H1 (cell line): ENCODE results near the gene TMPRSS11B. TPM values are rescaled to one million over a fixed set of nuclear protein-coding genes. Genes with fewer than 3 reads are reported as not detected.

Experiments used
- CTCF ChIA-PET: fragments of 300-600 bp; sonication (Branson Sonifier 250); formaldehyde crosslinking; loops from one replicate; lab custom pipeline; 2021; ENCODE audit not compliant: partially characterized antibody; lab: Charles Lee
- POLR2A ChIA-PET: fragments of 300-600 bp; sonication (Branson Sonifier 250); formaldehyde crosslinking; loops from one replicate; lab custom pipeline; 2021; ENCODE audit warnings: inconsistent platforms; ENCODE audit not compliant: partially characterized antibody; lab: Charles Lee
- DNase-seq, 2 experiments: peaks; one replicate each; pipeline versions ENCODE4 v3.0.0 to v3.0.0-alpha.2; 2010 to 2022; ENCODE audit warnings: low spot score in 2 of 2, low read depth in 1 of 2, mixed read lengths in 1 of 2
- FAIRE-seq: peaks from 2 replicates; lab custom pipeline; 2011; peaks lifted over from hg19 to GRCh38; lab: Jason Lieb, UNC
- H2AFZ ChIP-seq: 2 replicates; pipeline ENCODE4 v1.8.1; 2012; ENCODE audit warnings: low read length, inconsistent platforms
- H2AK5ac ChIP-seq: 2 replicates; pipeline ENCODE4 v1.6.1; 2013; ENCODE audit warnings: low read depth, low read length
- H2BK120ac ChIP-seq: replicated peaks from 2 replicates; pipeline ENCODE3; 2013; ENCODE audit warnings: low read depth, low read length, inconsistent platforms
- H2BK12ac ChIP-seq: 2 replicates; pipeline ENCODE4 v1.6.1; 2013; ENCODE audit warnings: low read depth, low read length
- H2BK15ac ChIP-seq: 2 replicates; pipeline ENCODE4 v1.6.1; 2013; ENCODE audit warnings: low read length
- H2BK20ac ChIP-seq: 2 replicates; pipeline ENCODE4 v1.6.1; 2013; ENCODE audit warnings: low read length
- H2BK5ac ChIP-seq: 2 replicates; pipeline ENCODE4 v1.6.1; 2013; ENCODE audit warnings: low read depth, low read length
- H3K14ac ChIP-seq: 2 replicates; pipeline ENCODE4 v1.6.1; 2013; ENCODE audit warnings: inconsistent platforms; ENCODE audit not compliant: insufficient read length
- H3K18ac ChIP-seq: 2 replicates; pipeline ENCODE4 v1.6.1; 2013; ENCODE audit warnings: low read length; ENCODE audit errors: extremely low read depth
- H3K23ac ChIP-seq: 2 replicates; pipeline ENCODE4 v1.6.1; 2013; ENCODE audit warnings: inconsistent platforms; ENCODE audit not compliant: insufficient read length
- H3K23me2 ChIP-seq: 2 replicates; pipeline ENCODE4 v1.6.1; 2013; ENCODE audit warnings: low read depth, low read length
- H3K27ac ChIP-seq: 2 replicates; pipeline ENCODE4 v1.6.1; 2011; ENCODE audit warnings: low read depth, low read length, inconsistent platforms
- H3K27me3 ChIP-seq, 4 experiments: replicated peaks in 1 of 4; 1 replicate in 1 of 4; 2 replicates in 3 of 4; pipeline versions ENCODE4 v1.6.1 to v1.8.1; 2011 to 2013; ENCODE audit warnings: low read length in 3 of 4, mild to moderate bottlenecking in 3 of 4, inconsistent platforms in 2 of 4, mixed read lengths in 2 of 4, moderate library complexity in 1 of 4; ENCODE audit not compliant: control insufficient read depth in 3 of 4, insufficient read depth in 3 of 4; ENCODE audit errors: extremely low read depth in 1 of 4
- H3K36me3 ChIP-seq, 4 experiments: 2 replicates each; pipeline versions ENCODE4 v1.6.1 to v1.8.1; 2011 to 2013; ENCODE audit warnings: mild to moderate bottlenecking in 4 of 4, low read length in 3 of 4, moderate library complexity in 2 of 4, control low read depth in 1 of 4, inconsistent platforms in 1 of 4; ENCODE audit not compliant: insufficient read depth in 4 of 4, control insufficient read depth in 2 of 4
- H3K4ac ChIP-seq: replicated peaks from 2 replicates; pipeline ENCODE3; 2013; ENCODE audit warnings: low read length, low read depth, mixed read lengths, inconsistent platforms; ENCODE audit not compliant: insufficient read length
- H3K4me1 ChIP-seq, 4 experiments: replicated peaks in 1 of 4; 1 replicate in 1 of 4; 2 replicates in 3 of 4; pipeline versions ENCODE4 v1.6.1 to v1.8.1; 2011 to 2013; ENCODE audit warnings: low read length in 3 of 4, inconsistent platforms in 2 of 4, mixed read lengths in 1 of 4; ENCODE audit not compliant: insufficient read depth in 4 of 4, control insufficient read depth in 3 of 4
- H3K4me2 ChIP-seq, 2 experiments: 2 replicates each; pipeline versions ENCODE4 v1.6.1 to v1.8.1; 2011 to 2013; ENCODE audit warnings: low read depth in 2 of 2, low read length in 2 of 2, control low read depth in 1 of 2, inconsistent platforms in 1 of 2, mild to moderate bottlenecking in 1 of 2; ENCODE audit not compliant: insufficient read depth in 1 of 2
- H3K4me3 ChIP-seq, 4 experiments: fragments of 200-600, 300-600 bp in 1 of 4; sonication (generic), shearing (Covaris generic), sonication (Bioruptor Twin) in 1 of 4; 2 replicates each; pipeline versions ENCODE4 v1.5.1 to v1.8.1; 2011 to 2016; ENCODE audit warnings: low read length in 4 of 4, low read depth in 3 of 4, control low read depth in 2 of 4, inconsistent platforms in 2 of 4, mild to moderate bottlenecking in 2 of 4, mixed read lengths in 1 of 4, moderate library complexity in 1 of 4; ENCODE audit not compliant: insufficient read depth in 2 of 4; ENCODE audit errors: extremely low read depth in 1 of 4
- H3K56ac ChIP-seq: replicated peaks from 2 replicates; pipeline ENCODE3; 2013; ENCODE audit warnings: low read depth, mild to moderate bottlenecking, mixed read lengths, low read length, inconsistent platforms; ENCODE audit not compliant: insufficient read length
- H3K79me1 ChIP-seq: 2 replicates; pipeline ENCODE4 v1.6.1; 2013; ENCODE audit warnings: low read depth, low read length, control low read depth
- H3K79me2 ChIP-seq, 2 experiments: 2 replicates each; pipeline versions ENCODE4 v1.6.1 to v1.8.1; 2012 to 2013; ENCODE audit warnings: low read length in 2 of 2, mild to moderate bottlenecking in 2 of 2, inconsistent platforms in 1 of 2; ENCODE audit not compliant: insufficient read depth in 2 of 2, control insufficient read depth in 1 of 2
- H3K9ac ChIP-seq, 4 experiments: replicated peaks in 1 of 4; 1 replicate in 1 of 4; 2 replicates in 3 of 4; pipeline versions ENCODE4 v1.6.1 to v1.8.1; 2011 to 2013; ENCODE audit warnings: low read depth in 3 of 4, low read length in 3 of 4, control low read depth in 2 of 4, mild to moderate bottlenecking in 2 of 4, moderate library complexity in 2 of 4, inconsistent platforms in 1 of 4; ENCODE audit errors: extremely low read depth in 1 of 4
- H3K9me3 ChIP-seq, 2 experiments: 2 replicates each; pipeline versions ENCODE4 v1.6.1 to v1.8.1; 2012 to 2013; ENCODE audit warnings: mild to moderate bottlenecking in 2 of 2, moderate library complexity in 2 of 2, control low read depth in 1 of 2, inconsistent platforms in 1 of 2, low read depth in 1 of 2, low read length in 1 of 2, mixed read lengths in 1 of 2; ENCODE audit not compliant: insufficient read depth in 2 of 2
- H4K20me1 ChIP-seq, 2 experiments: replicated peaks in 1 of 2; 2 replicates each; pipeline versions ENCODE3 to v1.8.1; 2011 to 2013; ENCODE audit warnings: inconsistent platforms in 2 of 2, low read length in 2 of 2, mild to moderate bottlenecking in 1 of 2; ENCODE audit not compliant: insufficient read depth in 2 of 2, control insufficient read depth in 1 of 2
- H4K5ac ChIP-seq: 2 replicates; pipeline ENCODE4 v1.6.1; 2013; ENCODE audit warnings: low read length, low read depth, mixed read lengths, inconsistent platforms; ENCODE audit not compliant: insufficient read length
- H4K8ac ChIP-seq: 2 replicates; pipeline ENCODE4 v1.8.0; 2013; ENCODE audit warnings: mild to moderate bottlenecking, moderate library complexity, low read length, inconsistent platforms; ENCODE audit not compliant: insufficient read depth; ENCODE audit errors: extremely low read depth
- H4K91ac ChIP-seq: replicated peaks from 2 replicates; pipeline ENCODE3; 2013; ENCODE audit warnings: low read length, mixed read lengths, inconsistent platforms; ENCODE audit not compliant: insufficient read length
- CHD2 ChIP-seq: IDR thresholded peaks from 2 replicates; pipeline ENCODE4 v1.6.1; 2012; ENCODE audit warnings: low read length, improper control_type of control experiment
- E2F6 ChIP-seq: IDR thresholded peaks from 2 replicates; pipeline ENCODE4 v1.6.1; 2012; ENCODE audit warnings: inconsistent platforms
- MAFK ChIP-seq: IDR thresholded peaks from 2 replicates; pipeline ENCODE4 v1.6.1; 2012; ENCODE audit warnings: low read depth, mild to moderate bottlenecking, improper control_type of control experiment, low read length
- NRF1 ChIP-seq: IDR thresholded peaks from 2 replicates; pipeline ENCODE4 v1.6.1; 2011; ENCODE audit warnings: mild to moderate bottlenecking, low read depth, low read length, improper control_type of control experiment
- RXRA ChIP-seq: IDR thresholded peaks from 2 replicates; pipeline ENCODE4 v1.6.1; 2011; ENCODE audit warnings: low read depth, mild to moderate bottlenecking, low read length, moderate library complexity; ENCODE audit not compliant: insufficient read depth
- SIN3A ChIP-seq, 2 experiments: IDR thresholded peaks in 1 of 2; conservative IDR thresholded peaks in 1 of 2; 2 replicates each; pipeline ENCODE4 v1.6.1; 2011 to 2012; ENCODE audit warnings: low read length in 2 of 2, improper control_type of control experiment in 1 of 2, low read depth in 1 of 2, mild to moderate bottlenecking in 1 of 2
- SUZ12 ChIP-seq: fragments of 200-600 bp; sonication (generic); IDR thresholded peaks from 2 replicates; pipeline ENCODE4 v1.6.1; 2012; ENCODE audit warnings: mild to moderate bottlenecking, inconsistent platforms, low read length, moderate library complexity, mixed read lengths
- TBP ChIP-seq: IDR thresholded peaks from 2 replicates; pipeline ENCODE4 v1.6.1; 2011; ENCODE audit warnings: low read depth, low read length, improper control_type of control experiment
- ZNF274 ChIP-seq: IDR thresholded peaks from 2 replicates; pipeline ENCODE4 v1.7.0; 2012; ENCODE audit warnings: low read length, borderline replicate concordance; ENCODE audit errors: extremely low read depth
- WGBS, 2 experiments: shearing (Covaris generic) in 1 of 2; methylation state at CpG; one replicate each; pipeline versions ENCODE4 v1.1.6 to v1.1.7; 2013 to 2015; ENCODE audit warnings: low lambda C conversion rate in 2 of 2, mixed read lengths in 2 of 2, inconsistent platforms in 1 of 2, low coverage in 1 of 2, missing lambda C conversion rate in 1 of 2; ENCODE audit not compliant: insufficient replicate concordance in 2 of 2, insufficient coverage in 1 of 2, insufficient read length in 1 of 2; ENCODE audit errors: extremely low coverage in 1 of 2, missing lambda C conversion rate in 1 of 2; 5-methylcytosine and 5-hydroxymethylcytosine counted together
- polyA plus RNA-seq, 7 experiments: library from polyadenylated mRNA; depleted of rRNA in 3 of 7; stranded (reverse) in 5 of 7; unstranded in 2 of 7; fragments of >200 nt in 5 of 7; fragments of 200-250 nt in 2 of 7; gene quantifications; 1 replicate in 5 of 7; 2 replicates in 1 of 7; 4 replicates in 1 of 7; pipeline versions ENCODE4 v1.2.1 to v1.2.3, GENCODE V29; 2011 to 2013; ENCODE audit warnings: missing spikeins in 2 of 7, mixed read lengths in 2 of 7
- total RNA-seq: library from RNA; stranded (reverse); fragmentation: NEBNext Ultra II Directional; extraction: Animal tissue kit (Norgen Biotek cat#: 25700); gene quantifications from 2 replicates; pipeline ENCODE4 v1.2.1, GENCODE V29; 2021

Gene TMPRSS11B
- total and polyA plus RNA-seq, 2 of the 8 experiments (the other 6 are each of a cell fraction or from before 2014, with no cell fraction given) = not detected

DNA sequence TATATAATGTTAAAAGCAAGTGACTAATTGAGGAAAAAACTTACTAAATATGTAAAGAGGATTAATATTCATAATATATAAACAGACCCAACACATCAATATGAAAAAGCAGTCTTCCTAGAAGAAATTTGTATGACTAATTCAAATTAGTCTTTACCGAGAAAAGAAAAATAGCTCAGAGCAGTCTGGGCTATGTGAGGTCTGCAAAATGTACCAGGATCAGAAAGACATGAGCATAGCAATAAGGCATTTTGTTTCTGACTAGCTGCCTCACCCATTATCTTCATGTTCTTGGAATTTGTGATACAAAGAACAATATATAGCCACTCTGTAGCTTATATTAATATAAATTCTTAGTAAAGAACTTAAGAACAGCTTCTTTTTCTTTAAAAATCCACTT lies 13.7 kb upstream of the TMPRSS11B start:
- no peak overlapping the region for H3K4me2 ChIP-seq
- H3K4me3 ChIP-seq = no peak overlapping the region
- H3K18ac ChIP-seq = no peak overlapping the region
- no peaks in the 10 kb centered on the region for H4K20me1 ChIP-seq
- peaks cover 0 to 7% of the 10 kb centered on the region in 2 experiments; a peak in 1 of 4 replicates for H3K9me3 ChIP-seq
- H2BK120ac ChIP-seq = no peak overlapping the region
- H2BK15ac ChIP-seq = no peak overlapping the region
- no peak overlapping the region for H3K23ac ChIP-seq
- no peak overlapping the region for H2BK20ac ChIP-seq
- H2AK5ac ChIP-seq = no peak overlapping the region
- H3K79me1 ChIP-seq = no peaks in the 10 kb centered on the region
- FAIRE-seq (no peak), DNase-seq (no peak)
- H3K14ac ChIP-seq = no peak overlapping the region
- H4K91ac ChIP-seq = no peak overlapping the region
- H3K4me1 ChIP-seq = no peaks in the 10 kb centered on the region
- H3K79me2 ChIP-seq = no peaks in the 10 kb centered on the region
- no peak overlapping the region for H2BK5ac ChIP-seq
- no peak overlapping the region for H3K27ac ChIP-seq
- H3K4ac ChIP-seq = no peak overlapping the region
- H4K8ac ChIP-seq = no peak overlapping the region
- H3K9ac ChIP-seq = no peak overlapping the region
- H2BK12ac ChIP-seq = no peak overlapping the region
- H2AFZ ChIP-seq = no peak overlapping the region
- no peaks in the 10 kb centered on the region for H3K23me2 ChIP-seq
- H4K5ac ChIP-seq = no peak overlapping the region
- H3K36me3 ChIP-seq = peaks cover 0 to 2% (median 0%) of the 10 kb centered on the region in 4 experiments; a peak in 1 of 8 replicates
- no peak for TF ChIP-seq RXRA
- no peak for TF ChIP-seq ZNF274
- no peak for TF ChIP-seq MAFK
- no peak for TF ChIP-seq NRF1
- no peak for TF ChIP-seq CHD2
- TF ChIP-seq TBP = no peak
- no peak for TF ChIP-seq E2F6
- no peak for TF ChIP-seq SIN3A (conservative IDR thresholded peaks at IDR 0.05 in 1 of 2, IDR thresholded peaks at IDR 0.05 in 1 of 2; ENCODE audit: low read depth in 1 of 2, low read length in 2 of 2)
- TF ChIP-seq SUZ12 = no peak
- ChIA-PET CTCF (no interaction called here), POLR2A (no interaction called here)
- WGBS, 2 experiments = 80% methylated on average over 1 of the region's 1 CpG; no CpG with 5 or more reads in 1 of the 2 experiments
- H3K27me3 ChIP-seq = no peaks in the 10 kb centered on the region; a peak in 1 of 7 replicates
- no peak overlapping the region for H3K56ac ChIP-seq
